ENCODE data around the gene TECPR1.

- TF ChIP-seq ZNF350 (tag by site-specific recombination; IDR thresholded peaks at IDR 0.05) (no peak), ZBTB1 (tag by site-specific recombination; IDR thresholded peaks at IDR 0.05) (no peak), CTCF (tag by site-specific recombination; IDR thresholded peaks at IDR 0.05) (no peak), ZFP41 (tag by site-specific recombination; IDR thresholded peaks at IDR 0.05; ENCODE audit: borderline replicate concordance) (no peak), ZNF274 (IDR thresholded peaks at IDR 0.05; ENCODE audit: low read length) (no peak), ZNF274 (tag by site-specific recombination; IDR thresholded peaks at IDR 0.05; ENCODE audit: borderline replicate concordance) (no peak)
- TF ChIP-seq, protein P1, sequence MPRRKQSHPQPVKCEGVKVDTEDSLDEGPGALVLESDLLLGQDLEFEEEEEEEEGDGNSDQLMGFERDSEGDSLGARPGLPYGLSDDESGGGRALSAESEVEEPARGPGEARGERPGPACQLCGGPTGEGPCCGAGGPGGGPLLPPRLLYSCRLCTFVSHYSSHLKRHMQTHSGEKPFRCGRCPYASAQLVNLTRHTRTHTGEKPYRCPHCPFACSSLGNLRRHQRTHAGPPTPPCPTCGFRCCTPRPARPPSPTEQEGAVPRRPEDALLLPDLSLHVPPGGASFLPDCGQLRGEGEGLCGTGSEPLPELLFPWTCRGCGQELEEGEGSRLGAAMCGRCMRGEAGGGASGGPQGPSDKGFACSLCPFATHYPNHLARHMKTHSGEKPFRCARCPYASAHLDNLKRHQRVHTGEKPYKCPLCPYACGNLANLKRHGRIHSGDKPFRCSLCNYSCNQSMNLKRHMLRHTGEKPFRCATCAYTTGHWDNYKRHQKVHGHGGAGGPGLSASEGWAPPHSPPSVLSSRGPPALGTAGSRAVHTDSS (tag by site-specific recombination; IDR thresholded peaks at IDR 0.05), result no peak
- TF ChIP-seq, protein P2, sequence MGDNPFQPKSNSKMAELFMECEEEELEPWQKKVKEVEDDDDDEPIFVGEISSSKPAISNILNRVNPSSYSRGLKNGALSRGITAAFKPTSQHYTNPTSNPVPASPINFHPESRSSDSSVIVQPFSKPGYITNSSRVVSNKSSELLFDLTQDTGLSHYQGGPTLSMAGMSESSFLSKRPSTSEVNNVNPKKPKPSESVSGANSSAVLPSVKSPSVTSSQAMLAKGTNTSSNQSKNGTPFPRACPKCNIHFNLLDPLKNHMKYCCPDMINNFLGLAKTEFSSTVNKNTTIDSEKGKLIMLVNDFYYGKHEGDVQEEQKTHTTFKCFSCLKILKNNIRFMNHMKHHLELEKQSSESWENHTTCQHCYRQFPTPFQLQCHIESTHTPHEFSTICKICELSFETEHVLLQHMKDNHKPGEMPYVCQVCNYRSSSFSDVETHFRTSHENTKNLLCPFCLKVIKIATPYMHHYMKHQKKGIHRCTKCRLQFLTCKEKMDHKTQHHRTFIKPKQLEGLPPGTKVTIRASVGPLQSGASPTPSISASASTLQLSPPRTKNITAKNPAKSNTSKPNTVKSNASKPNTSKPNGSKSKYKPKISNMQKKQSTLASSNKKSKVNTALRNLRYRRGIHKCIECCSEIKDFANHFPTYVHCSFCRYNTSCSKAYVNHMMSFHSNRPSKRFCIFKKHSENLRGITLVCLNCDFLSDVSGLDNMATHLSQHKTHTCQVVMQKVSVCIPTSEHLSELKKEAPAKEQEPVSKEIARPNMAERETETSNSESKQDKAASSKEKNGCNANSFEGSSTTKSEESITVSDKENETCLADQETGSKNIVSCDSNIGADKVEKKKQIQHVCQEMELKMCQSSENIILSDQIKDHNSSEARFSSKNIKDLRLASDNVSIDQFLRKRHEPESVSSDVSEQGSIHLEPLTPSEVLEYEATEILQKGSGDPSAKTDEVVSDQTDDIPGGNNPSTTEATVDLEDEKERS (tag by site-specific recombination; IDR thresholded peaks at IDR 0.05), result no peak
Measured at GRCh38 chr7:98166668-98166970, 85.4 kb downstream of the TECPR1 start.

All from HEK293 (cell line).